HuH-7 (cell line): ENCODE data around the gene TTLL11.

Experiments
- DNase-seq: peaks from one replicate; pipeline ENCODE4 v3.0.0; 2011; ENCODE audit warnings: low spot score

The TTLL11 gene

GRCh38 chr9:121974421-121974820 is 118.7 kb downstream of the TTLL11 start:
- no peak for DNase-seq

- no peak for DNase-seq
Measured at GRCh38 chr9:121972501-121972981, 120.6 kb downstream of the TTLL11 start.

- no peak for DNase-seq
Measured at GRCh38 chr9:121968056-121968455, 125.1 kb downstream of the TTLL11 start.

GRCh38 chr9:121966706-121967105 is 126.4 kb downstream of the TTLL11 start:
- DNase-seq, result no peak

- no peak for DNase-seq
Measured at GRCh38 chr9:121963528-121963995, 129.5 kb downstream of the TTLL11 start.

- no peak for DNase-seq
Measured at GRCh38 chr9:121962421-121962820, 130.7 kb downstream of the TTLL11 start.

GRCh38 chr9:121960665-121961064 is 132.4 kb downstream of the TTLL11 start:
- no peak for DNase-seq

- no peak for DNase-seq
Measured at GRCh38 chr9:121958530-121958929, 134.6 kb downstream of the TTLL11 start.

GRCh38 chr9:121956808-121957207 is 136.3 kb downstream of the TTLL11 start:
- DNase-seq, result no peak

GRCh38 chr9:121955649-121956048 is 137.5 kb downstream of the TTLL11 start:
- no peak for DNase-seq

- DNase-seq, result no peak
Measured at GRCh38 chr9:121954477-121955140, 138.5 kb downstream of the TTLL11 start.

- DNase-seq, result no peak
Measured at GRCh38 chr9:121952611-121953010, 140.5 kb downstream of the TTLL11 start.

- no peak for DNase-seq
Measured at GRCh38 chr9:121950866-121951265, 142.2 kb downstream of the TTLL11 start.

- DNase-seq, result no peak
Measured at GRCh38 chr9:121950441-121950840, 142.7 kb downstream of the TTLL11 start.

- DNase-seq, result no peak
Measured at GRCh38 chr9:121949766-121950165, 143.3 kb downstream of the TTLL11 start.

- no peak for DNase-seq
Measured at GRCh38 chr9:121949364-121949763, 143.7 kb downstream of the TTLL11 start.

GRCh38 chr9:121947775-121948174 is 145.3 kb downstream of the TTLL11 start:
- no peak for DNase-seq

- no peak for DNase-seq
Measured at GRCh38 chr9:121946465-121946864, 146.6 kb downstream of the TTLL11 start.

- no peak for DNase-seq
Measured at GRCh38 chr9:121945849-121946248, 147.3 kb downstream of the TTLL11 start.

GRCh38 chr9:121945281-121945680 is 147.8 kb downstream of the TTLL11 start:
- no peak for DNase-seq

- DNase-seq, result no peak
Measured at GRCh38 chr9:121944711-121945191, 148.4 kb downstream of the TTLL11 start.

- no peak for DNase-seq
Measured at GRCh38 chr9:121943463-121943862, 149.6 kb downstream of the TTLL11 start.

- DNase-seq, result no peak
Measured at GRCh38 chr9:121942866-121943382, 150.2 kb downstream of the TTLL11 start.

GRCh38 chr9:121942313-121942712 is 150.8 kb downstream of the TTLL11 start:
- DNase-seq, result no peak
